CD14-positive monocyte (primary cell): ENCODE results near the gene PHACTR3. TPM values are rescaled to one million over a fixed set of nuclear protein-coding genes. Genes with fewer than 3 reads are reported as not detected.

Source experiments
- DNase-seq, 3 donors: peaks; one replicate each; pipeline ENCODE4 v3.0.0-alpha.2; 2011 to 2022
- H2AFZ ChIP-seq: 2 replicates; pipeline ENCODE4 v1.6.0; 2012; ENCODE audit warnings: mild to moderate bottlenecking, low read depth, low read length, inconsistent platforms; ENCODE audit not compliant: insufficient read depth, poor library complexity, severe bottlenecking
- H3K27ac ChIP-seq, 2 donors: 1 replicate in 1 of 2; 2 replicates in 1 of 2; pipeline ENCODE4 v1.5.1; 2012 to 2013; ENCODE audit warnings: low read length in 2 of 2, control low read depth in 1 of 2, inconsistent platforms in 1 of 2, low read depth in 1 of 2, mild to moderate bottlenecking in 1 of 2
- H3K27me3 ChIP-seq, 2 donors: one replicate each; pipeline versions ENCODE4 v1.6.0 to v1.6.1; 2011 to 2013; ENCODE audit warnings: low read length in 2 of 2; ENCODE audit not compliant: control insufficient read depth in 2 of 2, insufficient read depth in 2 of 2
- H3K36me3 ChIP-seq, 2 donors: replicated peaks in 1 of 2; 1 replicate in 1 of 2; 2 replicates in 1 of 2; pipeline versions ENCODE4 v1.5.1 to v1.6.1; 2012 to 2013; ENCODE audit warnings: low read length in 2 of 2, control low read depth in 1 of 2, inconsistent platforms in 1 of 2, mild to moderate bottlenecking in 1 of 2; ENCODE audit not compliant: insufficient read depth in 2 of 2, control insufficient read depth in 1 of 2
- H3K4me1 ChIP-seq, 2 donors: 1 replicate in 1 of 2; 2 replicates in 1 of 2; pipeline versions ENCODE4 v1.5.1 to v1.6.1; 2012 to 2013; ENCODE audit warnings: low read length in 2 of 2, control low read depth in 1 of 2, inconsistent platforms in 1 of 2, mild to moderate bottlenecking in 1 of 2, moderate library complexity in 1 of 2; ENCODE audit not compliant: insufficient read depth in 2 of 2, control insufficient read depth in 1 of 2
- H3K4me2 ChIP-seq: replicated peaks from 2 replicates; pipeline ENCODE3; 2012; ENCODE audit warnings: low read length, moderate library complexity, mild to moderate bottlenecking; ENCODE audit not compliant: poor library complexity, severe bottlenecking; ENCODE audit errors: extremely low read depth
- H3K4me3 ChIP-seq, 3 experiments: fragments of 200-600 bp in 1 of 3; sonication (generic) in 1 of 3; replicated peaks in 1 of 3; 1 replicate in 2 of 3; 2 replicates in 1 of 3; pipeline ENCODE4 v1.5.1; 2011 to 2013; ENCODE audit warnings: low read length in 3 of 3, mild to moderate bottlenecking in 3 of 3, control low read depth in 2 of 3, low read depth in 2 of 3, inconsistent platforms in 1 of 3, moderate library complexity in 1 of 3
- H3K79me2 ChIP-seq: 2 replicates; pipeline ENCODE4 v1.6.0; 2012; ENCODE audit warnings: mild to moderate bottlenecking, control low read depth, inconsistent platforms, low read length, moderate library complexity; ENCODE audit not compliant: insufficient read depth
- H3K9ac ChIP-seq: 2 replicates; pipeline ENCODE4 v1.6.0; 2017; ENCODE audit warnings: low read length, mild to moderate bottlenecking; ENCODE audit not compliant: insufficient read depth, poor library complexity, severe bottlenecking
- H3K9me3 ChIP-seq, 2 donors: replicated peaks in 1 of 2; 1 replicate in 1 of 2; 2 replicates in 1 of 2; pipeline versions ENCODE4 v1.5.1 to v1.6.1; 2012 to 2013; ENCODE audit warnings: low read length in 2 of 2, control low read depth in 1 of 2; ENCODE audit not compliant: control insufficient read depth in 1 of 2, insufficient read depth in 1 of 2
- H4K20me1 ChIP-seq: 2 replicates; pipeline ENCODE4 v1.6.0; 2012; ENCODE audit warnings: mild to moderate bottlenecking, low read length, control low read depth, moderate library complexity; ENCODE audit not compliant: insufficient read depth
- H3K27ac Mint-ChIP-seq, 7 donors: one replicate each; pipeline ENCODE4 v1.8.0; 2020; ENCODE audit warnings: mild to moderate bottlenecking in 7 of 7, mixed read lengths in 7 of 7, moderate library complexity in 6 of 7, inconsistent platforms in 2 of 7
- H3K27me3 Mint-ChIP-seq, 3 donors: one replicate each; pipeline ENCODE4 v1.8.0; 2021 to 2022; ENCODE audit warnings: low read depth in 3 of 3, mild to moderate bottlenecking in 3 of 3, mixed read lengths in 3 of 3, moderate library complexity in 3 of 3, inconsistent platforms in 1 of 3
- H3K36me3 Mint-ChIP-seq, 2 donors: one replicate each; pipeline ENCODE4 v1.8.0; 2020; ENCODE audit warnings: mixed read lengths in 2 of 2, inconsistent platforms in 1 of 2, mild to moderate bottlenecking in 1 of 2
- H3K4me1 Mint-ChIP-seq: one replicate; pipeline ENCODE4 v1.8.0; 2020; ENCODE audit warnings: mild to moderate bottlenecking, mixed read lengths
- H3K4me3 Mint-ChIP-seq, 2 donors: one replicate each; pipeline ENCODE4 v1.8.0; 2020; ENCODE audit warnings: mild to moderate bottlenecking in 2 of 2, mixed read lengths in 2 of 2, moderate library complexity in 1 of 2
- H3K9me3 Mint-ChIP-seq, 7 donors: one replicate each; pipeline ENCODE4 v1.8.0; 2020 to 2022; ENCODE audit warnings: mixed read lengths in 7 of 7, mild to moderate bottlenecking in 6 of 7, moderate library complexity in 6 of 7, inconsistent platforms in 2 of 7
- CTCF ChIP-seq: fragments of 200-600 bp; IDR thresholded peaks from one replicate; pipeline ENCODE4 v1.8.0; 2022; ENCODE audit warnings: antibody characterized with exemption, mild to moderate bottlenecking
- WGBS: methylation state at CpG from one replicate; pipeline ENCODE4 v1.1.5; 2013; ENCODE audit warnings: missing lambda C conversion rate; ENCODE audit not compliant: insufficient coverage; 5-methylcytosine and 5-hydroxymethylcytosine counted together
- intact Hi-C, 2 donors: fragments of 100-400 bp; cut with micrococcal nuclease; formaldehyde crosslinking; loops; one replicate each; pipeline versions ENCODE4 v1.15.0 to v1.15.1; 2023
- polyA plus RNA-seq, 3 donors: library from polyadenylated mRNA; depleted of rRNA in 1 of 3; unstranded in 2 of 3; stranded (reverse) in 1 of 3; fragments of 300-500 nt in 2 of 3; fragments of >200 nt in 1 of 3; fragmentation: Illumina TruSeq in 2 of 3; gene quantifications; 1 replicate in 2 of 3; 2 replicates in 1 of 3; pipeline ENCODE4 v1.2.3, GENCODE V29; 2012 to 2021

Gene PHACTR3
- polyA plus RNA-seq, 3 donors: 0.11 to 0.17 TPM; not detected in 1

GRCh38 chr20:59736366-59736765 is 132.0 kb downstream of the PHACTR3 start:
- H3K27ac Mint-ChIP-seq: no peak overlapping the region
- no peaks in the 10 kb centered on the region for H3K36me3 ChIP-seq
- no peak overlapping the region for H3K4me3 ChIP-seq
- TF ChIP-seq CTCF: no peak
- H4K20me1 ChIP-seq: no peaks in the 10 kb centered on the region
- intact Hi-C loops: no loop called here
- no peak overlapping the region for H3K27ac ChIP-seq
- H3K79me2 ChIP-seq: no peaks in the 10 kb centered on the region
- no peak for DNase-seq
- H3K27me3 ChIP-seq: peaks cover 34 to 83% of the 10 kb centered on the region in 2 donors
- peaks cover 34 to 49% (median 46%) of the 10 kb centered on the region in 3 donors for H3K27me3 Mint-ChIP-seq
- peaks cover 0 to under 1% of the 10 kb centered on the region in 2 donors for H3K36me3 Mint-ChIP-seq
- H3K4me1 ChIP-seq: peaks cover 8 to 12% of the 10 kb centered on the region in 2 donors
- WGBS: 17% methylated on average over 1 of the region's 10 CpGs
- H3K9ac ChIP-seq: no peak overlapping the region
- no peak overlapping the region for H3K4me3 Mint-ChIP-seq
- no peak overlapping the region for H2AFZ ChIP-seq
- H3K4me1 Mint-ChIP-seq: no peaks in the 10 kb centered on the region
- peaks cover 7 to 17% (median 13%) of the 10 kb centered on the region in 7 donors for H3K9me3 Mint-ChIP-seq
- H3K4me2 ChIP-seq: no peak overlapping the region
- peaks cover 12 to 14% of the 10 kb centered on the region in 2 donors for H3K9me3 ChIP-seq

- H3K27ac ChIP-seq: no peak overlapping the region
- no peak overlapping the region for H2AFZ ChIP-seq
- TF ChIP-seq CTCF: no peak
- peaks cover 12 to 14% of the 10 kb centered on the region in 2 donors for H3K9me3 ChIP-seq
- peaks cover 30 to 51% (median 47%) of the 10 kb centered on the region in 3 donors for H3K27me3 Mint-ChIP-seq
- H3K4me1 Mint-ChIP-seq: no peaks in the 10 kb centered on the region
- no peaks in the 10 kb centered on the region for H4K20me1 ChIP-seq
- peak overlapping the region in 1 of 2 donors; percentile 51 for H3K4me3 Mint-ChIP-seq
- DNase-seq: no peak
- no peak overlapping the region for H3K27ac Mint-ChIP-seq
- 81% methylated on average over 13 of the region's 16 CpGs for WGBS
- H3K9ac ChIP-seq: no peak overlapping the region
- intact Hi-C loops: no loop called here
- H3K9me3 Mint-ChIP-seq: peaks cover 7 to 19% (median 13%) of the 10 kb centered on the region in 7 donors
- no peak overlapping the region for H3K4me2 ChIP-seq
- H3K79me2 ChIP-seq: no peaks in the 10 kb centered on the region
- no peak overlapping the region for H3K4me3 ChIP-seq
- H3K36me3 Mint-ChIP-seq: no peaks in the 10 kb centered on the region
- no peaks in the 10 kb centered on the region for H3K36me3 ChIP-seq
- peaks cover 8 to 12% of the 10 kb centered on the region in 2 donors for H3K4me1 ChIP-seq
- H3K27me3 ChIP-seq: peaks cover 26 to 78% of the 10 kb centered on the region in 2 donors
These were observed 132.8 kb downstream of the PHACTR3 start for GRCh38 chr20:59737073-59737666.
